ENCODE data around the gene ARHGAP4. TPM values are rescaled to one million over a fixed set of nuclear protein-coding genes. Genes with fewer than 3 reads are reported as not detected.

ARHGAP4 gene
- total RNA-seq, 1 donor from 2014 or later = 265 TPM

GRCh38 chrX:153871946-153872878 is 53.9 kb downstream of the ARHGAP4 start:
- intact Hi-C loops (cut with micrococcal nuclease) = loop anchor here (10.0 kb wide), 1 partner anchor 57 kb away; no protein-coding TSS in a partner anchor

- intact Hi-C loops (cut with micrococcal nuclease) = loop anchor here (10.0 kb wide), 1 partner anchor 57 kb away; no protein-coding TSS in a partner anchor
Measured at GRCh38 chrX:153871451-153871850, 54.6 kb downstream of the ARHGAP4 start.

- intact Hi-C loops (cut with micrococcal nuclease) = loop anchor here (10.0 kb wide), 1 partner anchor 56 kb away; no protein-coding TSS in a partner anchor
Measured at GRCh38 chrX:153870791-153871360, 55.2 kb downstream of the ARHGAP4 start.

- intact Hi-C loops (cut with micrococcal nuclease) = loop anchor here (10.0 kb wide), 1 partner anchor 55 kb away; no protein-coding TSS in a partner anchor
Measured at GRCh38 chrX:153870288-153870690, 55.8 kb downstream of the ARHGAP4 start.

GRCh38 chrX:153869473-153870287 is 56.4 kb downstream of the ARHGAP4 start:
- intact Hi-C loops (cut with micrococcal nuclease) = loop anchor here (10.0 kb wide), 1 partner anchor 55 kb away; no protein-coding TSS in a partner anchor

- intact Hi-C loops (cut with micrococcal nuclease) = no loop called here
Measured at GRCh38 chrX:153868576-153869472, 57.2 kb downstream of the ARHGAP4 start.

- intact Hi-C loops (cut with micrococcal nuclease) = no loop called here
Measured at GRCh38 chrX:153867671-153868070, 58.4 kb downstream of the ARHGAP4 start.

GRCh38 chrX:153867139-153867538 is 58.9 kb downstream of the ARHGAP4 start:
- intact Hi-C loops (cut with micrococcal nuclease) = no loop called here

- intact Hi-C loops (cut with micrococcal nuclease) = no loop called here
Measured at GRCh38 chrX:153866302-153867019, 59.6 kb downstream of the ARHGAP4 start.

- intact Hi-C loops (cut with micrococcal nuclease) = no loop called here
Measured at GRCh38 chrX:153865685-153866084, 60.4 kb downstream of the ARHGAP4 start.

GRCh38 chrX:153865321-153865580 is 60.8 kb downstream of the ARHGAP4 start:
- intact Hi-C loops (cut with micrococcal nuclease) = no loop called here

GRCh38 chrX:153864561-153865320 is 61.3 kb downstream of the ARHGAP4 start:
- intact Hi-C loops (cut with micrococcal nuclease) = no loop called here

- intact Hi-C loops (cut with micrococcal nuclease) = no loop called here
Measured at GRCh38 chrX:153864101-153864500, 62.0 kb downstream of the ARHGAP4 start.

GRCh38 chrX:153863251-153863991 is 62.6 kb downstream of the ARHGAP4 start:
- intact Hi-C loops (cut with micrococcal nuclease) = no loop called here

- intact Hi-C loops (cut with micrococcal nuclease) = no loop called here
Measured at GRCh38 chrX:153862369-153863250, 63.5 kb downstream of the ARHGAP4 start.

- intact Hi-C loops (cut with micrococcal nuclease) = no loop called here
Measured at GRCh38 chrX:153861733-153862310, 64.2 kb downstream of the ARHGAP4 start.

- intact Hi-C loops (cut with micrococcal nuclease) = no loop called here
Measured at GRCh38 chrX:153861151-153861550, 64.9 kb downstream of the ARHGAP4 start.

Data from T-helper 2 cell treated with Interferon-gamma antibody and Interleukin-4, amounts not matched to agents 100 ng/mL and 5 ng/mL, for 36 hours (primary cell).